HCT116 (cell line): ENCODE measurements around the gene ARID2.

ENCODE experiments used
- CEBPB ChIP-seq: IDR thresholded peaks from 2 replicates; pipeline ENCODE4 v1.6.1; 2012; ENCODE audit warnings: low read depth
- EZH2 ChIP-seq: fragments of 200-600 bp; sonication (generic); IDR thresholded peaks from 2 replicates; pipeline ENCODE4 v1.6.1; 2017; ENCODE audit warnings: antibody characterized with exemption, mixed run types
- EZH2phosphoT487 ChIP-seq: fragments of 200-600 bp; IDR thresholded peaks from 2 replicates; pipeline ENCODE4 v1.6.1; 2018; ENCODE audit warnings: antibody characterized with exemption, borderline replicate concordance
- JUND ChIP-seq: IDR thresholded peaks from 2 replicates; pipeline ENCODE4 v1.6.1; 2012
- MAX ChIP-seq: IDR thresholded peaks from 2 replicates; pipeline ENCODE4 v1.6.1; 2012
- POLR2A ChIP-seq: IDR thresholded peaks from 2 replicates; pipeline ENCODE4 v1.7.0; 2011; ENCODE audit warnings: borderline replicate concordance; ENCODE audit not compliant: insufficient read depth, insufficient read length; ENCODE audit errors: extremely low read depth
- POLR2AphosphoS5 ChIP-seq: IDR thresholded peaks from 2 replicates; pipeline ENCODE4 v1.6.1; 2011; ENCODE audit warnings: mild to moderate bottlenecking, low read depth, low read length, moderate library complexity
- RAD21 ChIP-seq: IDR thresholded peaks from 2 replicates; pipeline ENCODE4 v1.6.1; 2012; ENCODE audit warnings: low read depth, mild to moderate bottlenecking
- REST ChIP-seq: IDR thresholded peaks from 2 replicates; pipeline ENCODE4 v1.6.1; 2012; ENCODE audit warnings: low read depth
- TCF7L2 ChIP-seq: IDR thresholded peaks from 2 replicates; pipeline ENCODE4 v1.7.0; 2011; ENCODE audit warnings: borderline replicate concordance, inconsistent platforms; ENCODE audit not compliant: insufficient read depth, insufficient read length; ENCODE audit errors: extremely low read depth
- YY1 ChIP-seq: IDR thresholded peaks from 2 replicates; pipeline ENCODE4 v1.6.1; 2011; ENCODE audit warnings: low read length, low read depth, moderate library complexity, mild to moderate bottlenecking; ENCODE audit not compliant: insufficient replicate concordance; ENCODE audit errors: extremely low read depth
- TF ChIP-seq, protein P1 (sequence below), 3 experiments: fragments of 200-600 bp in 1 of 3; sonication (generic) in 1 of 3; IDR thresholded peaks in 2 of 3; conservative IDR thresholded peaks in 1 of 3; 2 replicates each; pipeline ENCODE4 v1.5.1; 2012 to 2017; ENCODE audit warnings: low read depth in 2 of 3, low read length in 2 of 3, antibody characterized with exemption in 1 of 3, borderline replicate concordance in 1 of 3, control low read depth in 1 of 3, mild to moderate bottlenecking in 1 of 3, mixed read lengths in 1 of 3, mixed run types in 1 of 3, moderate library complexity in 1 of 3; ENCODE audit not compliant: insufficient read depth in 1 of 3
- TF ChIP-seq, protein P2 (sequence below): IDR thresholded peaks from 2 replicates; pipeline ENCODE4 v1.6.1; 2012
- TF ChIP-seq, protein P3 (sequence below): IDR thresholded peaks from 2 replicates; pipeline ENCODE4 v1.6.1; 2011; ENCODE audit warnings: mild to moderate bottlenecking, low read length, moderate library complexity; ENCODE audit not compliant: insufficient replicate concordance; ENCODE audit errors: extremely low read depth

- TF ChIP-seq, protein P1, sequence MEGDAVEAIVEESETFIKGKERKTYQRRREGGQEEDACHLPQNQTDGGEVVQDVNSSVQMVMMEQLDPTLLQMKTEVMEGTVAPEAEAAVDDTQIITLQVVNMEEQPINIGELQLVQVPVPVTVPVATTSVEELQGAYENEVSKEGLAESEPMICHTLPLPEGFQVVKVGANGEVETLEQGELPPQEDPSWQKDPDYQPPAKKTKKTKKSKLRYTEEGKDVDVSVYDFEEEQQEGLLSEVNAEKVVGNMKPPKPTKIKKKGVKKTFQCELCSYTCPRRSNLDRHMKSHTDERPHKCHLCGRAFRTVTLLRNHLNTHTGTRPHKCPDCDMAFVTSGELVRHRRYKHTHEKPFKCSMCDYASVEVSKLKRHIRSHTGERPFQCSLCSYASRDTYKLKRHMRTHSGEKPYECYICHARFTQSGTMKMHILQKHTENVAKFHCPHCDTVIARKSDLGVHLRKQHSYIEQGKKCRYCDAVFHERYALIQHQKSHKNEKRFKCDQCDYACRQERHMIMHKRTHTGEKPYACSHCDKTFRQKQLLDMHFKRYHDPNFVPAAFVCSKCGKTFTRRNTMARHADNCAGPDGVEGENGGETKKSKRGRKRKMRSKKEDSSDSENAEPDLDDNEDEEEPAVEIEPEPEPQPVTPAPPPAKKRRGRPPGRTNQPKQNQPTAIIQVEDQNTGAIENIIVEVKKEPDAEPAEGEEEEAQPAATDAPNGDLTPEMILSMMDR (IDR thresholded peaks at IDR 0.05 in 2 of 3, conservative IDR thresholded peaks at IDR 0.05 in 1 of 3; ENCODE audit: borderline replicate concordance in 1 of 3, insufficient read depth in 1 of 3, low read depth in 2 of 3, low read length in 2 of 3) = no peak
- TF ChIP-seq CEBPB (no peak), YY1 (no peak), MAX (no peak), POLR2A (no peak), JUND (no peak), EZH2phosphoT487 (no peak), EZH2 (no peak), REST (no peak), TCF7L2 (no peak), POLR2AphosphoS5 (no peak), RAD21 (no peak)
- TF ChIP-seq, protein P2, sequence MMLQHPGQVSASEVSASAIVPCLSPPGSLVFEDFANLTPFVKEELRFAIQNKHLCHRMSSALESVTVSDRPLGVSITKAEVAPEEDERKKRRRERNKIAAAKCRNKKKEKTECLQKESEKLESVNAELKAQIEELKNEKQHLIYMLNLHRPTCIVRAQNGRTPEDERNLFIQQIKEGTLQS = no peak
- TF ChIP-seq, protein P3, sequence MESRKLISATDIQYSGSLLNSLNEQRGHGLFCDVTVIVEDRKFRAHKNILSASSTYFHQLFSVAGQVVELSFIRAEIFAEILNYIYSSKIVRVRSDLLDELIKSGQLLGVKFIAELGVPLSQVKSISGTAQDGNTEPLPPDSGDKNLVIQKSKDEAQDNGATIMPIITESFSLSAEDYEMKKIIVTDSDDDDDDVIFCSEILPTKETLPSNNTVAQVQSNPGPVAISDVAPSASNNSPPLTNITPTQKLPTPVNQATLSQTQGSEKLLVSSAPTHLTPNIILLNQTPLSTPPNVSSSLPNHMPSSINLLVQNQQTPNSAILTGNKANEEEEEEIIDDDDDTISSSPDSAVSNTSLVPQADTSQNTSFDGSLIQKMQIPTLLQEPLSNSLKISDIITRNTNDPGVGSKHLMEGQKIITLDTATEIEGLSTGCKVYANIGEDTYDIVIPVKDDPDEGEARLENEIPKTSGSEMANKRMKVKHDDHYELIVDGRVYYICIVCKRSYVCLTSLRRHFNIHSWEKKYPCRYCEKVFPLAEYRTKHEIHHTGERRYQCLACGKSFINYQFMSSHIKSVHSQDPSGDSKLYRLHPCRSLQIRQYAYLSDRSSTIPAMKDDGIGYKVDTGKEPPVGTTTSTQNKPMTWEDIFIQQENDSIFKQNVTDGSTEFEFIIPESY = no peak
Observed at GRCh38 chr12:45863332-45863731, 133.8 kb downstream of the ARID2 start.
